ENCODE measurements around the gene LRRC58.

LRRC58 gene

DNA sequence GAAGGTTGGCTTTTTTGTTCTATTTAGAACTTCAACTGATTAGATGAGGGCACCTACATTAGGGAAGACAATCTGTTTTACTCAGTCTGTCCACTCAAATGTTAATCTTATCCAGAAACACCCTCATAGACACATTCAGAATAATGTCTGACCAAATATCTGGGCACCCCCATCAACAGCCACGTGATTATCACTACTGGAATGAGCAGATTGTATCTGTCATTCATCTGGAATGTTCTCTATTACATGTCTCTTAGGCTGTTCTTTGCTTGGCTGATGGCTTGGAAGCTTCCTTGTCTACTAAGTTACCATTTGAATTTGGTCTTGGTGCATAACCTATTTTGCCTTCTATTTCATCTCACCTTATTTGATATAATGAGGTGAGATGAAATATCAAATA lies 15.7 kb upstream of the LRRC58 start:
- Histone ChIP-seq H3K36me3 (no peaks in the 10 kb centered on the region), H3K4me1 (no peaks in the 10 kb centered on the region), H3K27me3 (no peaks in the 10 kb centered on the region), H3K27ac (no peak overlapping the region), H3K9me3 (no peaks in the 10 kb centered on the region), H3K4me3 (no peak overlapping the region)
- DNase-seq: no peak
- intact Hi-C loops (cut with DNase I; ENCODE audit: low total_unique reads): no loop called here
- no peak for TF ChIP-seq CTCF (IDR thresholded peaks at IDR 0.05)

DNA sequence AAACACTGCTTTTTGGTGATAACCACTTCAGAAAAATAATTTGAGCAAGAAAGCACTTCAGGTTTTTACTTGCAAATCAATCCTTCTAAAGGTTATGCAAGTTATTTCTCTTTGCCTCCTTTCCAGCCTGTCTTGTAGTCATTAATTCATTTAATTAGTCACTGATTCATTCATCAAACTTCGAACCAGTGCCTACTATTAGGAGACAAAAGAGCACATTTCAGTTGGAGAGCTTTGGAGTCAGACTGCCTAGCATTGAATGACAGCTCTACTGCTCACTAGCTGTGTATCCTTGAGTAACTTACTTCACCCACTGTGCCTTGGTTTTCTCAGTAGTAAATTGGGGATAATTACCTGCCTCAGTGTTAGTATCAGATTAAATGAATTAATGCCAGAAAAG lies 14.9 kb upstream of the LRRC58 start:
- intact Hi-C loops (cut with DNase I; ENCODE audit: low total_unique reads): no loop called here
- Histone ChIP-seq H3K36me3 (no peaks in the 10 kb centered on the region), H3K4me1 (no peaks in the 10 kb centered on the region), H3K27ac (no peak overlapping the region), H3K4me3 (no peak overlapping the region), H3K9me3 (no peaks in the 10 kb centered on the region), H3K27me3 (no peaks in the 10 kb centered on the region)
- DNase-seq: no peak
- no peak for TF ChIP-seq CTCF (IDR thresholded peaks at IDR 0.05)

- Histone ChIP-seq H3K36me3 (no peaks in the 10 kb centered on the region), H3K9me3 (no peaks in the 10 kb centered on the region), H3K4me1 (no peaks in the 10 kb centered on the region), H3K27ac (no peak overlapping the region), H3K27me3 (no peaks in the 10 kb centered on the region), H3K4me3 (no peak overlapping the region)
- TF ChIP-seq CTCF (IDR thresholded peaks at IDR 0.05): no peak
- DNase-seq: no peak
- intact Hi-C loops (cut with DNase I; ENCODE audit: low total_unique reads): no loop called here
Measured at GRCh38 chr3:120357807-120358206, 8.7 kb upstream of the LRRC58 start.

- no peak for DNase-seq
- Histone ChIP-seq H3K4me3 (no peak overlapping the region), H3K27me3 (no peaks in the 10 kb centered on the region), H3K27ac (no peak overlapping the region), H3K36me3 (no peaks in the 10 kb centered on the region), H3K4me1 (peaks cover 0 to 8% (median 6%) of the 10 kb centered on the region in 4 donors), H3K9me3 (no peaks in the 10 kb centered on the region)
- no peak for TF ChIP-seq CTCF (IDR thresholded peaks at IDR 0.05)
- intact Hi-C loops (cut with DNase I; ENCODE audit: low total_unique reads): no loop called here
Measured at GRCh38 chr3:120355486-120355885, 6.3 kb upstream of the LRRC58 start.

DNA sequence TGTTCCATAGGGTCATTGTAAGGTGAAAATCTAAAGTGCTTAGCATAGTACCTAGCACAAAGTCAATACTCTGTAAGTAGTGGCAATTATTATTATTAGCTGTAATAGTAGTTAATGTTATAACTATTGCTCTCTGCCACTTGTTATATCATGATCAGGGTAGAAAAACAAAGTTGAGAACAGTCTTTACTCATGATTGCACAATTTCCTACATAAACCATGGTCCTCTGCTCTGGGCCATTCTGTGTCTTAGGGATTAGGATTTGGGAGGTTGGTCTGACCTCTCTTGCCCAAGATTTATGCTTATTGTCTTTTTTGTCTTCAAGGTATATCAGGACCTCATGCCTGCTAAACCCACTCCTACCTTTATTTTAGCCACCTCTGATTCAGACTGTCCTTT lies 4.3 kb upstream of the LRRC58 start:
- intact Hi-C loops (cut with DNase I; ENCODE audit: low total_unique reads): no loop called here
- Histone ChIP-seq H3K4me3 (no peak overlapping the region), H3K9me3 (no peaks in the 10 kb centered on the region), H3K27me3 (no peaks in the 10 kb centered on the region), H3K4me1 (peaks cover 0 to 14% (median 6%) of the 10 kb centered on the region in 4 donors), H3K36me3 (no peaks in the 10 kb centered on the region), H3K27ac (no peak overlapping the region)
- DNase-seq: no peak
- TF ChIP-seq CTCF (IDR thresholded peaks at IDR 0.05): no peak

DNA sequence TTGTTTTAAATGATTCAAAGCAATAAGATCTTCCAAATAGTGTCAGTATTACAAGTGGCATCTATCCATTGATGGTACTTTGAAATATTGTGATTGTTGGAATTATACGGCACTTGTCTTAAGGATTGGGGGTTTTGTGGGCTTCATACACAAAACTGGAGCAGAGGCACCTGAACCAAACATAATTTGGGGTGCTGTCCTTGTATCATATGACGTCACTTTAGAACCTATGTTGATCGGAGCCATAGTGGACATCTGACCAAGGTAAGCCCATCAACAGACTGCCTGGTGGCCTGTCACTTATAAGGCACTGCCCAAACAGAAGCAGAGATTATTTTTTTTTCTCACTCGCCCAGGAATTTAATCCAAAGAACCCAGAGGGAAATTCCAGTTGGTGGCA lies 2.9 kb upstream of the LRRC58 start:
- H3K4me3 ChIP-seq: no peak overlapping the region
- no peak overlapping the region for H3K27ac ChIP-seq
- no peaks in the 10 kb centered on the region for H3K9me3 ChIP-seq
- DNase-seq: no peak
- H3K4me1 ChIP-seq: peaks cover 0 to 22% (median 14%) of the 10 kb centered on the region in 4 donors
- no peaks in the 10 kb centered on the region for H3K27me3 ChIP-seq
- H3K36me3 ChIP-seq: no peaks in the 10 kb centered on the region
- intact Hi-C loops (cut with DNase I; ENCODE audit: low total_unique reads): no loop called here
- no peak for TF ChIP-seq CTCF (IDR thresholded peaks at IDR 0.05)

All from tibial artery (tissue), 4 donors.